Liver (tissue), 3 donors: Measurements from ENCODE around the gene LPA.
"Not testable (repeated sequence)": the region's sequence is repeated elsewhere in the genome, so short reads cannot be mapped to it uniquely, and the experiment has no call there.

Experiments
- JUND ChIP-seq, 2 donors: IDR thresholded peaks; 2 replicates each; pipeline ENCODE4 v1.6.1; 2016; ENCODE audit warnings: antibody characterized with exemption in 2 of 2
- NR2F2 ChIP-seq: IDR thresholded peaks from 2 replicates; pipeline ENCODE4 v1.6.1; 2016; ENCODE audit warnings: antibody characterized with exemption
- RAD21 ChIP-seq, 2 donors: IDR thresholded peaks; 2 replicates each; pipeline ENCODE4 v1.6.1; 2016; ENCODE audit warnings: antibody characterized with exemption in 2 of 2, mild to moderate bottlenecking in 2 of 2
- TAF1 ChIP-seq: conservative IDR thresholded peaks from 2 replicates; pipeline ENCODE4 v1.6.1; 2016; ENCODE audit warnings: antibody characterized with exemption, mild to moderate bottlenecking
- YY1 ChIP-seq: IDR thresholded peaks from 2 replicates; pipeline ENCODE4 v1.6.1; 2016; ENCODE audit warnings: antibody characterized with exemption, mild to moderate bottlenecking
- TF ChIP-seq, protein P1 (sequence below): IDR thresholded peaks from 2 replicates; pipeline ENCODE4 v1.6.1; 2016; ENCODE audit warnings: antibody characterized with exemption, mild to moderate bottlenecking
- TF ChIP-seq, protein P2 (sequence below): fragments of 150-350 bp; IDR thresholded peaks from 2 replicates; pipeline ENCODE4 v1.5.1; 2017; ENCODE audit warnings: improper control_type of control experiment, low read depth, low read length; ENCODE audit not compliant: missing input control
- TF ChIP-seq, protein P3 (sequence below): IDR thresholded peaks from 2 replicates; pipeline ENCODE4 v1.6.1; 2016; ENCODE audit warnings: antibody characterized with exemption
- donor health status: healthy.
- donor health status: healthy.

DNA sequence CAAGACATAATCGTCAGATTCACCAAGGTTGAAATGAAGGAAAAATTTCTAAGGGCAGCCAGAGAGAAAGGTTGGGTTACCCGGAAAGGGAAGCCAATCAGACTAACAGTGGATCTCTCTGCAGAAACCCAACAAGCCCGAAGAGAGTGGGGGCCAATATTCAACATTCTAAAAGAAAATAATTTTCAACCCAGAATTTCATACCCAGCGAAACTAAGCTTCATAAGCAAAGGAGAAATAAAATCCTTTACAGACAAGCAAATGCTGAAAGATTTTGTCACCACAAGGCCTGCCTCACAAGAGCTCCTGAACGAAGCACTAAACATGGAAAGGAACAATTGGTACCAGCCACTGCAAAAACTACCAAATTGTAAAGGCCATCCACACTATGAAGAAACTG lies 134.6 kb downstream of the LPA start:
- TF ChIP-seq, protein P1, sequence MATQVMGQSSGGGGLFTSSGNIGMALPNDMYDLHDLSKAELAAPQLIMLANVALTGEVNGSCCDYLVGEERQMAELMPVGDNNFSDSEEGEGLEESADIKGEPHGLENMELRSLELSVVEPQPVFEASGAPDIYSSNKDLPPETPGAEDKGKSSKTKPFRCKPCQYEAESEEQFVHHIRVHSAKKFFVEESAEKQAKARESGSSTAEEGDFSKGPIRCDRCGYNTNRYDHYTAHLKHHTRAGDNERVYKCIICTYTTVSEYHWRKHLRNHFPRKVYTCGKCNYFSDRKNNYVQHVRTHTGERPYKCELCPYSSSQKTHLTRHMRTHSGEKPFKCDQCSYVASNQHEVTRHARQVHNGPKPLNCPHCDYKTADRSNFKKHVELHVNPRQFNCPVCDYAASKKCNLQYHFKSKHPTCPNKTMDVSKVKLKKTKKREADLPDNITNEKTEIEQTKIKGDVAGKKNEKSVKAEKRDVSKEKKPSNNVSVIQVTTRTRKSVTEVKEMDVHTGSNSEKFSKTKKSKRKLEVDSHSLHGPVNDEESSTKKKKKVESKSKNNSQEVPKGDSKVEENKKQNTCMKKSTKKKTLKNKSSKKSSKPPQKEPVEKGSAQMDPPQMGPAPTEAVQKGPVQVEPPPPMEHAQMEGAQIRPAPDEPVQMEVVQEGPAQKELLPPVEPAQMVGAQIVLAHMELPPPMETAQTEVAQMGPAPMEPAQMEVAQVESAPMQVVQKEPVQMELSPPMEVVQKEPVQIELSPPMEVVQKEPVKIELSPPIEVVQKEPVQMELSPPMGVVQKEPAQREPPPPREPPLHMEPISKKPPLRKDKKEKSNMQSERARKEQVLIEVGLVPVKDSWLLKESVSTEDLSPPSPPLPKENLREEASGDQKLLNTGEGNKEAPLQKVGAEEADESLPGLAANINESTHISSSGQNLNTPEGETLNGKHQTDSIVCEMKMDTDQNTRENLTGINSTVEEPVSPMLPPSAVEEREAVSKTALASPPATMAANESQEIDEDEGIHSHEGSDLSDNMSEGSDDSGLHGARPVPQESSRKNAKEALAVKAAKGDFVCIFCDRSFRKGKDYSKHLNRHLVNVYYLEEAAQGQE, result not testable (repeated sequence)
- TF ChIP-seq, protein P2, sequence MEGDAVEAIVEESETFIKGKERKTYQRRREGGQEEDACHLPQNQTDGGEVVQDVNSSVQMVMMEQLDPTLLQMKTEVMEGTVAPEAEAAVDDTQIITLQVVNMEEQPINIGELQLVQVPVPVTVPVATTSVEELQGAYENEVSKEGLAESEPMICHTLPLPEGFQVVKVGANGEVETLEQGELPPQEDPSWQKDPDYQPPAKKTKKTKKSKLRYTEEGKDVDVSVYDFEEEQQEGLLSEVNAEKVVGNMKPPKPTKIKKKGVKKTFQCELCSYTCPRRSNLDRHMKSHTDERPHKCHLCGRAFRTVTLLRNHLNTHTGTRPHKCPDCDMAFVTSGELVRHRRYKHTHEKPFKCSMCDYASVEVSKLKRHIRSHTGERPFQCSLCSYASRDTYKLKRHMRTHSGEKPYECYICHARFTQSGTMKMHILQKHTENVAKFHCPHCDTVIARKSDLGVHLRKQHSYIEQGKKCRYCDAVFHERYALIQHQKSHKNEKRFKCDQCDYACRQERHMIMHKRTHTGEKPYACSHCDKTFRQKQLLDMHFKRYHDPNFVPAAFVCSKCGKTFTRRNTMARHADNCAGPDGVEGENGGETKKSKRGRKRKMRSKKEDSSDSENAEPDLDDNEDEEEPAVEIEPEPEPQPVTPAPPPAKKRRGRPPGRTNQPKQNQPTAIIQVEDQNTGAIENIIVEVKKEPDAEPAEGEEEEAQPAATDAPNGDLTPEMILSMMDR, result not testable (repeated sequence)
- TF ChIP-seq, protein P3, sequence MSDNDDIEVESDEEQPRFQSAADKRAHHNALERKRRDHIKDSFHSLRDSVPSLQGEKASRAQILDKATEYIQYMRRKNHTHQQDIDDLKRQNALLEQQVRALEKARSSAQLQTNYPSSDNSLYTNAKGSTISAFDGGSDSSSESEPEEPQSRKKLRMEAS, result not testable (repeated sequence)
- TF ChIP-seq YY1; JUND (IDR thresholded peaks at IDR 0.05); RAD21 (IDR thresholded peaks at IDR 0.05); NR2F2; TAF1: not testable (repeated sequence)
